HG02884 (cell line): ENCODE data around the gene CPTP.
A peak's percentile ranks its signal among the peaks of the same experiment; 100 is the strongest.
"Not testable (repeated sequence)": the region's sequence is repeated elsewhere in the genome, so short reads cannot be mapped to it uniquely, and the experiment has no call there.

Experiments
- ATAC-seq: cut with Tn5 transposase; IDR thresholded peaks from one replicate; pipeline ENCODE4 v1.9.1; 2021; ENCODE audit warnings: mild to moderate bottlenecking, moderate library complexity; ENCODE audit not compliant: unreplicated experiment

CPTP gene

GRCh38 chr1:1305300-1306069 is 19.1 kb upstream of the CPTP start:
- ATAC-seq: no peak

- ATAC-seq: no peak
Measured at GRCh38 chr1:1306070-1306660, 18.4 kb upstream of the CPTP start.

GRCh38 chr1:1306661-1307260 is 17.8 kb upstream of the CPTP start:
- ATAC-seq: no peak

- no peak for ATAC-seq
Measured at GRCh38 chr1:1307261-1307922, 17.2 kb upstream of the CPTP start.

- peak; percentile 48 for ATAC-seq
Measured at GRCh38 chr1:1307923-1308755, 16.5 kb upstream of the CPTP start, which contains the start of the genes ACAP3 and PUSL1. TSS of gene ACAP3 (minus strand) at chr1:1307930. CDS start at chr1:1307815, 115 bp downstream. TSS of gene PUSL1 (plus strand) at chr1:1308597. CDS start at chr1:1308644, 47 bp downstream.

GRCh38 chr1:1308756-1309250 is 15.8 kb upstream of the CPTP start:
- peak; percentile 8 for ATAC-seq

GRCh38 chr1:1309251-1310108 is 15.1 kb upstream of the CPTP start:
- ATAC-seq: peak; percentile 1

- ATAC-seq: no peak
Measured at GRCh38 chr1:1310109-1310385, 14.6 kb upstream of the CPTP start.

GRCh38 chr1:1310476-1311053 is 14.0 kb upstream of the CPTP start:
- no peak for ATAC-seq

- no peak for ATAC-seq
Measured at GRCh38 chr1:1311107-1312104, 13.2 kb upstream of the CPTP start.

- ATAC-seq: no peak
Measured at GRCh38 chr1:1312450-1313314, 11.9 kb upstream of the CPTP start.

- ATAC-seq: no peak
Measured at GRCh38 chr1:1313500-1314236, 10.9 kb upstream of the CPTP start.

GRCh38 chr1:1314237-1314586 is 10.4 kb upstream of the CPTP start:
- ATAC-seq: no peak

- no peak for ATAC-seq
Measured at GRCh38 chr1:1314678-1315335, 9.8 kb upstream of the CPTP start.

GRCh38 chr1:1315435-1315954 is 9.1 kb upstream of the CPTP start:
- no peak for ATAC-seq

GRCh38 chr1:1316199-1316598 is 8.4 kb upstream of the CPTP start:
- ATAC-seq: not testable (repeated sequence)
